Hematopoietic multipotent progenitor cell treated with erythropoietin and hydrocortisone succinate and interleukin-3 and kit ligand, for 6 days (in vitro differentiated cells): ENCODE data around the gene MCTP2.

ENCODE experiments used
- DNase-seq: peaks from one replicate; pipeline ENCODE4 v3.0.0-alpha.2; 2015

The MCTP2 gene

DNA sequence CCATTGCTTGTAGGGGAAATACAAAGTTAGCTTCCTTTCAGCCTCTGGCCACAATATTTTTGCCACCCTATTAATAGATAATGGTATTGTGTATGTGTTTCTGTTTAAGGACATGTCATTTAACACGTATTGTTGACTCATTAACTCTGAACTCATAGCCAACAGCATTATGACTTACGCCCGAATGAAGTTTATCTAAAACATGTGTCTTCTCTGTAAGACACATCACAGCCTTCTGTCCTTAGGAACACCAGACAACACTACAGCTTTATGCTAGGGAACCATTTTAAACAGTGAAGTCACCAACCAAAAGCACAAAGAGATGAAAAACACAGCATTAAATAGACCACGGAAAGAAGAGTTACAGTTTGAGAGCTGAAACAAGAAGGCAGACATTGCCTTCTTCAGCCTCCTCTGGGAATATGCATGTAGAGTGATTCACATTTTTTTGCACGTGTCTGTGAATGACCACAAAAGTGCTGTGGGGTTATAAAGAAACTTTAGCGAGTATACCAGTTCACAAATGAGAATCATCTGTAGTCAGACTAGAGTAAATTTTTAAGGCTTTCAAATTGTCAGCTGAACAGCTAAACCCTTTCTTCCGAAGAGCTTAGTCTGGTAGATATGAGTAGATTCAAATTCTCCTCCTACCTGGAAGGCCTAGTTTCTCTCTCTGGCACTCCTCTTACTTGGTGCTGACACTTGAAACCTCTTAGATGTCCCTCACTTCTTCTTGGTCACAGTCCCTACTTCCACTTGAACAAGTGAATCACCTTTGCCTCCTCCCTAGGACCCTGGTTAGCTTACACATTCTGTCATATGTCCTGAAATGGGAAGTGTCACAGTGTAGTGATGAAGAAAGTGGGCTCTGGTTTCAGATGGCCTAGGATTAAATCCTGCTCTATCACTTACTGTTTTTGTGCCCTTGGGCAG lies 32.2 kb downstream of the MCTP2 start:
- peak; percentile 42 for DNase-seq

DNA sequence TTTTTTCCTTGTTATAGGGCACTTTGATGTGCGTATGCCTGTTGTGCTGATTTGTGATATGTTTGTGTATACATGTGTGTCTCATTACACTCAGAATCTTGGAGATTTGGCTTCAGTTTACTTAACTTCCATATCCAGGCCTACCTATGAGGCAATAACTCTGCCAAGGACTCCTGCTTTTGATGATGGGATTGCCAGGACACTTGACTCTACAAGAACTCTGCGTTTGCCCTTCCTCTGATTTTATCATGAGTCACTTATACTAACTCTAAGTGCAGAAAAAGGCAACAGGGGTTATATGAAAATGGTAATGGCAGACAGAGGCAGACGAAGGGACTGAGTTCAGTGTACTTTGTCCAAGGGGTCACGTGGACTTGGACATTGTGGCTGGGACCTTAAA lies 33.6 kb downstream of the MCTP2 start:
- DNase-seq: peak; percentile 35

DNA sequence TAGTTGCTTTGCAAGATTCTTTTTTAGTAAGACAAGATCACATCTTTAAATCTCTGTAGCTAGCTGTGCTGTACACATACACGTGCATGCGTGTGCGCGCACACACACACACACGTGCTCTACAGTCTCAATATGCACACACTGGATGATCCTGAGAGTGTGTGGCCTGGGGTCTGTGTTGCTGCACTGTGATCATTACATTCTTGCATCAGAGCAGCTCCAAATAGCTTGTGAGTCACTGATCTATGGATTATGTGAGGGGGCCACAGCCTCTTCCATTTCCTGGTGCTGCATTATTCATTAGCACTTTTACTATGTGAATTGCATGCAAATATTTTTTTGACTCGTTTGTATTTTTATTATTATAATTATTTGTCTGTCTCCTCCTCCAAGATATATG lies 34.6 kb downstream of the MCTP2 start:
- DNase-seq: peak; percentile 43

DNA sequence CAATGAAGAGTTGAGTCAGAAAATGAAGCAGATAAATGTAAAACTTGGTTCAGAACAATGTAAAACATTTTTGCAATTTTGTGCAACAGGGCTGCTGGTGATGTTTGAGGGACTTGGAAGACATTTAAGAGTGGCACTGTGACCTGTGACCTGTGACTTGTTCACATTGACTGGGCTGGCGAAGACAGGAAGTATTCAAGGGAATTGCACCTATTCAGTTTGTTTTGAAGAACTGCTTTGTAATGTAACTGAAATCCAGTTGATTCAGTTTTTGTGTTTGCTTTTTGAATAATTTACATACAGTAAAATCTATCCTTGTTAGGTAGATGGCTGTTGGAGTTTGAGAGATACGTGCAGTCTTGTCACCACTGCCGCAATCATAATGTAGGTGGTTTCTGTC lies 35.4 kb downstream of the MCTP2 start:
- no peak for DNase-seq

DNA sequence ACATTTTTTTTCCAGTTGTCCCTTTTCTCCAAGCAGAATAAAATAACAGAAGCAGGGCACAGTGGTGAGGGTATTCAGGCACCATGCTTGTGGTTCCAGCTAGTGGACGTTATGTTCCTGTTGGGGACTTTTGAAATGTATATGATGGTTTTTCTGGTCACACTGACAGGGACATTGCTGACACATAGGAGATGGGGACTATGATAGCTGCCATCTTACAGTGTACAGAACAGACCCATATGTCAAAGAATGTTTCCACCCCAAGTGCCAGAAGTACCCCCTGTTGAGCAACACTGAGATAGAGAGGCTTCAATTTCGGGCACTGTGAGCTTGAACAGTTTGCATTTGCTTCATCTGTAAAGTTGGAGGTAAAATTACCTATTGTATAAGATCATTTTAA lies 38.6 kb downstream of the MCTP2 start:
- peak; percentile 70 for DNase-seq

DNA sequence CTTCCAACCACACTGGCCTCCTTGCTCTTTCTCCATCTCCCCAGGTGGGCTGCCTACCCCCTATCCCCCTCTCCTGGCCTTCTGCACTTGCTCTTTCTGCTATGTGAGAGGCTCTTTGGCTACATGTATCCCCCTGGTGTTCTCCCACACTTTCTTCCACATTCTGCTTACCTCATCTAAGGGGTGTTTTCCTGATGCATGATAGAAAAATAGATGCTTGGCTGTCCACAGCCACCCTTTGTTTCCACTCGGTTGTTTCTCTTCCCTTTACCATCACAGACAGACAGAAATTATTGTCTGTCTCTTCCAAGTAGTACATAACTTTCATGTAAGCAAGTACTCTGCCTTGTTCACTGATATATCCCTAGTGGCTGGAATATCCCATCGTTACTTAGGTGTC lies 39.2 kb downstream of the MCTP2 start:
- no peak for DNase-seq

DNA sequence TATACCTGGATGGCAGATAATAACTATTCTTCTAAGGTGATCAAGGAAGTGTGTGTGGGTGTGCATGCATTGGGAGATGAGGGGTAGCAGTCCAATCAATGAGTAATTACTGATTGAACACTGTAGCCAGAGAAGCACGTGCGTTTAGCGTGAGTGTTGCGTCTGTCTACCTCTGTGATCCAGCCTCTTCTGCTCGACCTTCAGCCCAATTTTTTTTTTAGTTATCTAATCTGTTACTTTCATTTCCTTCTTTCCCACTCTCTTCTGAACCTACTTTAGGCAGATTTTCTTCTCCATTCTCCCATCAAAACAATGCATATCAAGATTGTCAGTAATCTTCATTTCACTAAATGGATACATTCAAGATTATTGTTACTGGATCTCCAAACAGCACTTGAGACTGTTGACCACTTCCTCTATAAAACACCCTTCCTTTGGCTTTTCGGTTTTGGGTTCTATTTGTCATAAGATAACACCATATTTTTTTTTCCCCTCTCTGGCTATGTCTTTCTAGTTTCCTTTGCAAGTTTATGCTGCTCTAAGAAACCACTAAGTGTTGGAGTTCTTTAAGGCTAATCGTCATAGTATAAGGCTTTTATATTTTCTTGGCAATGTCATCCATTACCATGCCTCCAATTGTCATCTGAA lies 41.0 kb downstream of the MCTP2 start:
- peak; percentile 78 for DNase-seq

DNA sequence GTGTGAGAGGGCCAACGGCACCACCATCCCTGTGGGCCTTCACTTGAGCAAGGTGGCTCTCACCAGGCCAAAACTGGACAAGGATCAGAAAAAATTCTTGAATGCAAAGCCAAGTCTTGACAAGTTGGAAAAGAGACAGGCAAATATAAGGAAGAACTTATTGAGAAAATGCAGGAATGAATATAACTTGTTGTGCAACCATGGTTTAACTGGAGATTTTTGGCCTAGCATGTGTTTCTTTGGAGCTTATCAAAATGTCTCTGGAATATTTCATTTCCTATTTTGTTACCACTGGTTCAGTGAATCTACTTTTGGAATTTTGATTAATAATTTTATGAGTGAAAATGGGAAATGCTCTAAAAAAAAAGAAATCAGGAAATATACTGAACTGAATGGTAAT lies 42.5 kb downstream of the MCTP2 start:
- DNase-seq: no peak

DNA sequence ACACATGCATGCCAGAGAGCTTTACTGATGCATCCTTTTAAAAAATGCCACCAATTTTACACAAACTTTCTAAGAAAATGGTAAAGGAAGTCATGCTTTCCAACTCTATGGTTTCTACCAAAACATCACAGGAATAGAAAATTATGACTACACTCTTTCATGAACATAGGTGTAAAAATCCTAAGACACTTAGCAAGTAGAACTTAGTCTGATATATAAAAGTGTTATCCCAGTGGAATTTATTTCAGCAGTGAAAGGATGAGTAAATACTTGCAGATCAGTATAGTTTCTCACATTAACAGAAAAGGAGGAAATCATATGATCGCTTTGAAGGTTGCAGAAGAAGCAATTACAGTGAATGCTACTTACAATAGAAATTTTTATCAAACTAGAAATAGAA lies 43.4 kb downstream of the MCTP2 start:
- no peak for DNase-seq

DNA sequence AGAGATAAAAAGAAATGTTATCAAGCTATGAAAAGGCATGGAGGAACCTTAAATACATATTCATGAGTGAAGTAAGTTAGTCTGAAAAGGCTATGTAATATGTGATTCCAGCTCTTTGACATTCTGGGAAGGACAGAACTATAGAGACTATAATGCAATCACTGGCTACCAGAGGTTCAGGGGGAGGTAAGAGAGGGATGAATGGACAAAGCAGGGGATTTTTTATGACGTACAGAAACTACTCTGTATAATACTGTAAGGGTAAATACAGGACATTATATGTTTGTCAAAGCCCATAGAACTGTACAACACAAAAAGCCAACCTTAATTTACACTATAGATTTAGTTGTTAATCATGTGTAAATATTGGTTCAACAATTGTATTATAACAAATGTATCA lies 46.1 kb downstream of the MCTP2 start:
- no peak for DNase-seq

DNA sequence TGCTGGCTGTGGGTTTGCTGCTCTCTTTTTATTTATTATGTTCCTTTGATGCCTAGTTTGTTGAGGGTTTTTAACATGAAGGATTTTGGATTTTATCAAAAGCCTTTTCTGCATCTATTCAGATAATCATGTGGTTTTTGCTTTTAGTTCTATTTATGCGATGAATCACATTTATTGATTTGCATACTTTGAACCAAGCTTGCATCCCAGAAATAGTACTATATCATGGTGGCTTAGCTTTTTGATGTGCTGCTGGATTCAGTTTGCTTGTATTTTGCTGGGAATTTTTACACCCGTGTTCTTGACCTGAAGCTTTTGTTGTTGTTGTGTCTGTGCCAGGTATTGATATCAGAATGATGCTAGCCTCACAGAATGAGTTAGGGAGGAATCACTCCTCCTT lies 48.4 kb downstream of the MCTP2 start:
- DNase-seq: no peak

DNA sequence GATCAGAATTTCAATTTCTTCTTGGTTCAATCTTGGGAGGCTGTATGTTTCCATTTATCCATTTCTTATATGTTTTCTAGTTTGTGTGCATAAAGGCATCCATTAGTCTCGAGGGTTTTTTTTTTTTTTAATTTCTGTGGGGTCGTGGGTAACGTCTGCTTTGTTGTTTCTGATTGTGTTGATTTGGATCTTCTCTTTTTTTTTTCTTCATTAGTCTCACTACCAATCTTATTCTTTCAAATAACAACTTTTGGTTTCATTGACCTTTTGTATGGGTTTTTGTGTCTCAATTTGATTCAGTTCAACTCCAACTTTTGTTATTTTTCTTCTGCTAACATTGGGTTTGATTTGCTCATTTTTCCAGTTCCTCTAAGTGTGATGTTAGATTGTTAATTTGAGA lies 48.9 kb downstream of the MCTP2 start:
- DNase-seq: no peak

DNA sequence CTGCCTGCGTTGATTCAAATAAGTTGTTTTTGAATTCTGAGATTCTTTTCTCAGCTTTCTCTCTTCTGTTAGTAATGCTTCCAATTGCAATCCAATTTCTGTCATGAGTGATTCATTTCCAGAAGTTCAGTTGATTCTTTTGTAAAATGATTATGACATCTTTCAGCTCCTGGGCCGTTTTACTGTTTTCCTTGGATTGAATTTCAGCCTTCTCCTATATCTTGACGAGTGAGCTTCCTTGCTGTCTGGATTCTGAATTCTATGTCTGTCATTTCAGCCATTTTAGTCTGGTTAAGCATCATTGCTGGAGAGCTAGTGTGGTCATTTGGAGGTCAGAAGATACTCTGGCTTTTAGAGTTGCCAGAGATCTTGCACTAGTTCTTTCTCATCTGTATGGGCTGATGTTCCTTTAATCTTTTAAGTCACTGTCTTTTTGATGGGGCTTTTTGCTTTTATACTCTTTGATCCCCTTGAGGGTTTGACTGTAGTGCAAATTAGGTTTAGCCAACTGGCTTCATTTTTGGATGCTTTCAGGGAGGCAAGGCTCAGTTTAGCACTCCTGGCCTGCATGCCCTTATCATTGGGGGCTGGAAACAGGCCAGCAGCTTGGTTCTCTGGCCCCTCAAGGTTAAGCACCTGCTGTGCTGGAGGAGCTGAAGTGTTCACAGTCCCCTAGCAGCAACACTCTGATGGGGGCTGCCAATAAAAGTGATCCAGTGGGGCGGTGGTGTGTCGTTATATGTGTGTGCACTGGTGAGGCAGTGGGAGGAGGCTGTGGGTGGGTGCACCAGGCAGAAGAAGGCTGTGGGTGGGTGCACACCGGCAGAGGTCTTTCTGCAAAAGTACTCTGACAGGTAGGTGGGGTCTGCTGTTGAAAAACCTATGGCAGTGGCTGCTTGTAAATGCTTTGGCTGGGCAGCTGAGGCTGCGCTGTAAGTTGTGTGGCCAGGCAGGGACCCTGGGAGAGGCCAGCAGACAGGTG lies 51.2 kb downstream of the MCTP2 start:
- no peak for DNase-seq

DNA sequence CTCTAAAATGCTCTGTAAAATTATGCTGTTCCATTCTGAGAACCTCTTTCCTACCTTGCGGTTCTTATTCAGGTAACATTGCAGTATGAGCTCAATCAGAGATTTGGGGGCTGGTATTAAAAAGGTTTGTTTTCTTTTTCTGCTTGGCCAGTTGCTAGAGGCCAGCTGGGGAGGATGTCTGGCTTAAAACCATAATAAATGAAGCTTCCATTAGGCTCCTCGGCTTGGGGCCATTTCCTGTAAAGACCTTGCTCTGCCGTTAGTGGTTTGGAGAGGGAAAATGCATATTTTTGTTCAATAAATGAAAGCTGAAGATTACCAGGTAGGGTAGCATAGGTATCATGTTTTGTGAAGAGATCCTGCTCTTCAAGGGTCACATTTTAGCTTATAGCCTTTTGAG lies 55.2 kb downstream of the MCTP2 start:
- peak; percentile 51 for DNase-seq

DNA sequence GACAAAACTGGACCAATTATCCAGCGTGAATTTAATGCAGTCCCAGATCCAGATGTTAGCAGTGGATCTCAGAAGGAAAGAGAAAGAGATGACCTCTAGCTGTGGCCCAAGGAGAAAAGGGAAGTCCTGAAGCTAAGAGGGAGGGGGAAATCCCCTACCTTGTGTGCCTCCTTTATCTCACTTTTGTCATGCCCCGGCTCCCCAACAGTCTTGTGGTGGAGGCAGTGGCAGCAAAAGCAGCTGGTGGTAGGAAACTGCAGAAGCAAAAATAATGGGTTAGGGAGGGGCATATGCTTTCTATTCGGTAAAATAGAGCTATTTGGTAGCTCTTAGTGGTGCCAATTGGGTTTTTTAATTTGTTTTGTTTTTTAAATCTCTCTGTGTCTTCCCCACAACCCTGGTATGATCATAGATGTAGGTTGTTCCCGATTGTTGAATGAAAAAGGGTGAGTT lies 56.5 kb downstream of the MCTP2 start:
- DNase-seq: peak; percentile 96

DNA sequence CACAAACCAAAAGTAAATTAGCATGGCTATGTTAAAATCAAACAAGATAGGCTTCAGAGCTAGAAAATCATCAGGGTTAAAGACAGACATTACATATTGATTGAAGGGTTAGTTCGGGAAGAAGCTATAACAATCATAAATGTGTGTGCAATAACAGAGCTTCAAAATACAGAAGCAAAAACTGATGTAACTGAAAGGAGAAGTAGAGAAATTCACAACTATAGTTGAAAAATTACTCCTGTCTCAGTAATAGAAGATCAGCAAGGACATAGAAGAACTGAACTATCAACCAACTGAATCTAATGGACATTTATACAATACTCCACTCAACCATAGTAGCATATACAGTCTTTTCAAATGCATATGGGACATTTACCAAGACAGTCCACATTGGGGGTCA lies 59.4 kb downstream of the MCTP2 start:
- no peak for DNase-seq

DNA sequence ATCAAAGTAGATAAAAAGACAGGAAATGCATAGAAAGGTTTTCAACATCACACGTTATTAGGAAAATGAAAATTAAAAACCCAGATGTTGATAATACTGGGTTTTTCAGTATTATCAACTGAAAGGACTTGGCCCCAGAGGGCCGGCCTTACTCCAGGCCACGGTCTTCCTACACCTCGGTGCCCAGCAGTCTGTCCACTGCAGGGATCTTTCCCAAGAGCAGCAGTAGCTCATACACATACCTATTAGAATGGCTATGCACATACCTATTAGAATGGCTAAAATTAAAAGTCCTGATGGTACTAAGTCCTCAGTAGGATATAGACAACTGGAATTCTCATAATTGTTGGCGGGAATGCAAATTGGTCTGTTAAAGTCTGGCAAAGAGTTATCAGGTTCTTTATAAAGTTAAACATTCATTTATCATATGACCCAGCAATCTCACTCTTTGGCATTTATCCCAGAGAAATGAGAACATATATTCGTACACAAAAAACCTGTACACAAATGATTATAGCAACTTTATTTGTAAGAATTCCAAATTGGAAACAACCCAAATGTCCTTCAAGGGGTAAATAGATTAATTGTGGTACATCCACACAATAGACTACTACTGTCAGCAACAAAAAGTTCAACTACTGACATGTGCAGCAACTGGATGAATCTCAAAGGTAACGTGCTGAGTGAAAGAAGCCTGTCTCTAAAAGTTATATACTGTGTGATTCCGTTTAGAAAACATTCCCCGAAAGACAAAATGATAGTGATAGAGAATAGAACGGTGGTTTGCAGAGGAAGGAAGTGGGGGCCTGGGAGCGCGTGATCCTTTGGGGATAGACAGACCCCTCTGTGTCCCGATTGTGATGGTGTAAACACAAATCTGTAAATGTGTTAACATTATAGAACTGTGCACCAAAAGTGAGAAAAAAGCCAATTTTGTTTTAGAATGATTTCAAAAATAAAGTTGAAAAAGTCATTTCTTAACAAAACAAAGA lies 62.3 kb downstream of the MCTP2 start:
- peak; percentile 88 for DNase-seq

DNA sequence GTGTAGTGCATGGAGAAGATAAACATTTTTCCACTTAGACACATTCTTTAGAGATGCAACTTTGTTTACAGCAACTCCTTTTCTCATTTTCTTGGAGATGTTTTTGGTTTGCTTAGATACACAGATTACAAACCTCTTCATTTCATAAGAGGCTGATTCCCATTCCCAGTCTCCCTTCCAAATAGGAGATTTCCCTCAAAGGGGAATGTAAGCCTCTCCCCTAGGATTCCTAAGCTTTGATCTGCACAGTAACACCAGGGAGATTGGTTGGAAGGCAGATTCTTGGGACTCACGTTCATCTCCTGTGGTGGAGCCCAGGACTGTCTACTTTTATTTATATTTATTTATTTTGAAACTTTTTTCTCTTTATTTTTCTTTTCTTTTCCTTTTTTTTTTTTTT lies 63.2 kb downstream of the MCTP2 start:
- no peak for DNase-seq

DNA sequence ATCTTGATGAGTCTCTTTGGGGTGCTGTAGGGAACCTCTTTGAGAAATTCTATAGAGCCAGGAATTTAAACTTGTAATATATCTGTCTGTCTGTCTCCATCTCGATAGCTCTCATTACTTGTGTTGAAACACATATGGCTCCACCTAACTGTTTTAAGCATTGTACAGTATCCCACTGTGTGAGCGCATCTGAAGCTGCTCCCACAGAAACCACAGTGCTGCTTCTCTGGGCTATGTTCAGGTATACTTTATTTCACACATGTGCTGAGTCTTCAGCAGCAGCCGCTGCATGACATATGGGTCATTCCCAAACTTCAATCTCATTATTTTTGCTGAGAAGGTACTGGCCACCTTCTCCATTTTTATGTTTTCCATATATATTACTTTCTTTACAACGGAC lies 63.9 kb downstream of the MCTP2 start:
- DNase-seq: no peak

DNA sequence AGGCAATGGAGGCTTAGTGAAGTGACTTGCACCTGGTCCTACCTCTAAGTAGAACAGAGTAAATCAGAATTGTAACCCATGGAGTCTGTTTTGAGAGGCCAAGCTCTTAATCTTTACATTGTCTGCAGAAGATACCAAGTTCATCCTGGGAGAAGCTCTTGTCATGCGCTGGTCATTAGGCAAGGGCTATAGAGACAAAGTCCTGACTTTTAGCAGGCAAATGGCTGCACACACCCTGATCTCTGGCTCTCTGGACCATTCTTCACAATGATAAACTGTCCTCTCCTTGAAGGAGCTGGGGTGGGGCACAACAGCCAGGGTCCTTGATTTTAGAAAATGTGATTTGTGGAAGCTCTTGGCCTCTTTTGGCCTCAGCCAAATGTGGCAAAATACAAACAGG lies 65.4 kb downstream of the MCTP2 start:
- DNase-seq: no peak

DNA sequence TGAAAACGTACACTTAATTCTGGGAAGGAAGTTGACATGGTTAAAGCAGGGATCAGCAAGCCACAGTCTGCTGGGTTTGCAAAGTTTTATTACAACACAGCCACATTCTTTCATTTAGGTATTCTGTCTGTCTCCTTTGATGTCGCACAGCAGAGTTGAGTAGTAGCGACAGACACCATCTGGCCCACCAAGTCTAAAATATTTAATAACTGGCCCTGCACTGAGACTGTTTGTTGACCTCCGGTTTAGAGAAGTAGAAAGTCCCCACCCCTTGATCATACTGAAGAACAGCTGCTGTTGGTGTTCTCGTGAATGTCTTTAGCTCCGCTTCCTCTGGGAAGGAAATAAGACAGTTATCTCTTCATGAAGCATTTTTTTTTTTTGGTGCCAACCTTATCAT lies 66.2 kb downstream of the MCTP2 start:
- peak; percentile 88 for DNase-seq

DNA sequence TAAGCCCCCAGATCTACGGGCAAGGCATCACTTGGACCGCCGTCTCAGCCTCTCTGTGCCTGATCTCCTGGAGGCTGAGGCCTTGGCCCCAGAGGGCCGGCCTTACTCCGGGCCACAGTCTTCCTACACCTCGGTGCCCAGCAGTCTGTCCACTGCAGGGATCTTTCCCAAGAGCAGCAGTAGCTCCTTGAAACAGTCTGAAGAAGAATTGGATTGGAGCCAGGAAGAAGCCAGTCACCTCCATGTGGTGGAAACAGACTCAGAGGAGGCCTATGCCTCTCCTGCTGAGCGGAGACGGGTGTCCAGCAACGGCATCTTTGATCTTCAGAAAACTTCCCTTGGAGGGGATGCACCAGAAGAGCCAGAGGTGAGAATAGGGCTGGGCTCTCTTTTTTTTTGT lies 67.0 kb downstream of the MCTP2 start:
- peak; percentile 71 for DNase-seq
